IMR-90 (cell line): ENCODE data around the gene MAP3K19. TPM values are rescaled to one million over a fixed set of nuclear protein-coding genes. Genes with fewer than 3 reads are reported as not detected.

Experiments used
- ATAC-seq: fragments of 200-7000 bp; cut with Tn5 transposase; 2 replicates; pipeline ENCODE4 v1.9.1; 2020; ENCODE audit warnings: low read depth, mild to moderate bottlenecking, moderate library complexity
- BruUV-seq: library from RNA; stranded (reverse); fragments of 400-500 nt; replicated peaks from 2 replicates; lab custom pipeline; 2021; lab: Mats Ljungman, UMichigan
- CTCF ChIA-PET: fragments of 300-600 bp; formaldehyde crosslinking; extraction: SDS; loops from one replicate; lab custom pipeline; 2021; ENCODE audit warnings: antibody characterized with exemption; lab: Yijun Ruan, JAX
- POLR2A ChIA-PET: fragments of 300-600 bp; sonication (Branson Sonifier 250); formaldehyde crosslinking; loops from one replicate; lab custom pipeline; 2022; ENCODE audit warnings: antibody characterized with exemption; ENCODE audit not compliant: unreplicated experiment; lab: Charles Lee
- DNase-seq: peaks from one replicate; pipeline ENCODE4 v3.0.0; 2013
- H2AFZ ChIP-seq: replicated peaks from 2 replicates; pipeline ENCODE3; 2013; ENCODE audit warnings: low read length, mild to moderate bottlenecking; ENCODE audit not compliant: poor library complexity
- H2AK5ac ChIP-seq: 2 replicates; pipeline ENCODE4 v1.6.1; 2013; ENCODE audit warnings: low read depth, low read length, inconsistent platforms
- H2AK9ac ChIP-seq: replicated peaks from 2 replicates; pipeline ENCODE3; 2013; ENCODE audit warnings: mild to moderate bottlenecking, low read depth, low read length, moderate library complexity; ENCODE audit not compliant: poor library complexity
- H2BK120ac ChIP-seq: 2 replicates; pipeline ENCODE4 v1.6.1; 2013; ENCODE audit warnings: low read depth, low read length, inconsistent platforms
- H2BK15ac ChIP-seq: 3 replicates; pipeline ENCODE4 v1.6.1; 2013; ENCODE audit warnings: low read depth, low read length, inconsistent platforms
- H2BK20ac ChIP-seq: 2 replicates; pipeline ENCODE4 v1.6.1; 2013; ENCODE audit warnings: low read depth, mild to moderate bottlenecking, inconsistent platforms, low read length, moderate library complexity
- H2BK5ac ChIP-seq: 2 replicates; pipeline ENCODE4 v1.6.1; 2013; ENCODE audit warnings: mild to moderate bottlenecking, low read depth, low read length, inconsistent platforms; ENCODE audit not compliant: poor library complexity, severe bottlenecking
- H3K14ac ChIP-seq: replicated peaks from 2 replicates; pipeline ENCODE4 v1.6.1; 2013; ENCODE audit warnings: low read depth, low read length, inconsistent platforms
- H3K18ac ChIP-seq: 2 replicates; pipeline ENCODE4 v1.6.1; 2013; ENCODE audit warnings: low read depth, low read length, control low read depth
- H3K23ac ChIP-seq: 2 replicates; pipeline ENCODE4 v1.6.1; 2013; ENCODE audit warnings: low read depth, low read length, inconsistent platforms
- H3K27ac ChIP-seq: 2 replicates; pipeline ENCODE4 v1.5.1; 2013; ENCODE audit warnings: mild to moderate bottlenecking, control low read depth, low read length; ENCODE audit not compliant: insufficient read depth
- H3K27me3 ChIP-seq: 2 replicates; pipeline ENCODE4 v1.6.1; 2013; ENCODE audit warnings: low read length; ENCODE audit not compliant: control insufficient read depth, insufficient read depth
- H3K36me3 ChIP-seq: 2 replicates; pipeline ENCODE4 v1.6.1; 2013; ENCODE audit warnings: low read length, mixed read lengths; ENCODE audit not compliant: control insufficient read depth, insufficient read depth
- H3K4ac ChIP-seq: 2 replicates; pipeline ENCODE4 v1.6.1; 2013; ENCODE audit warnings: low read depth, low read length, inconsistent platforms
- H3K4me1 ChIP-seq: 2 replicates; pipeline ENCODE4 v1.6.1; 2013; ENCODE audit warnings: low read length, mixed read lengths; ENCODE audit not compliant: control insufficient read depth, insufficient read depth
- H3K4me2 ChIP-seq: 2 replicates; pipeline ENCODE4 v1.6.1; 2013; ENCODE audit warnings: low read depth, mild to moderate bottlenecking, control low read depth, low read length, moderate library complexity
- H3K4me3 ChIP-seq: 2 replicates; pipeline ENCODE4 v1.5.1; 2013; ENCODE audit warnings: low read depth, mild to moderate bottlenecking, control low read depth, low read length, moderate library complexity; ENCODE audit not compliant: insufficient read depth
- H3K56ac ChIP-seq: 2 replicates; pipeline ENCODE4 v1.6.1; 2013; ENCODE audit warnings: low read length, inconsistent platforms; ENCODE audit not compliant: insufficient read depth; ENCODE audit errors: extremely low read depth
- H3K79me1 ChIP-seq, 2 experiments: 2 replicates each; pipeline ENCODE4 v1.6.1; 2013; ENCODE audit warnings: low read length in 2 of 2, inconsistent platforms in 1 of 2, low read depth in 1 of 2
- H3K9ac ChIP-seq: 2 replicates; pipeline ENCODE4 v1.6.1; 2013; ENCODE audit warnings: low read depth, low read length, control low read depth
- H3K9me1 ChIP-seq: 2 replicates; pipeline ENCODE4 v1.6.1; 2013; ENCODE audit warnings: low read length, inconsistent platforms; ENCODE audit not compliant: insufficient read depth
- H3K9me3 ChIP-seq: 2 replicates; pipeline ENCODE4 v1.6.1; 2013; ENCODE audit warnings: low read length; ENCODE audit not compliant: control insufficient read depth, insufficient read depth
- H4K20me1 ChIP-seq: 2 replicates; pipeline ENCODE4 v1.6.1; 2013; ENCODE audit warnings: low read length, inconsistent platforms; ENCODE audit not compliant: insufficient read depth
- H4K5ac ChIP-seq: 2 replicates; pipeline ENCODE4 v1.6.1; 2013; ENCODE audit warnings: mild to moderate bottlenecking, low read depth, low read length, control low read depth
- H4K8ac ChIP-seq, 2 experiments: 2 replicates each; pipeline ENCODE4 v1.6.1; 2013; ENCODE audit warnings: low read depth in 2 of 2, low read length in 2 of 2, control low read depth in 1 of 2, inconsistent platforms in 1 of 2
- H4K91ac ChIP-seq: 2 replicates; pipeline ENCODE4 v1.6.1; 2013; ENCODE audit warnings: low read depth, low read length, inconsistent platforms; ENCODE audit not compliant: insufficient read depth
- CEBPB ChIP-seq: IDR thresholded peaks from 2 replicates; pipeline ENCODE4 v1.6.1; 2012; ENCODE audit warnings: low read depth, low read length, improper control_type of control experiment
- CHD1 ChIP-seq: IDR thresholded peaks from 2 replicates; pipeline ENCODE4 v1.6.1; 2012; ENCODE audit warnings: low read depth, low read length, improper control_type of control experiment
- ELK1 ChIP-seq: fragments of 150-350 bp; IDR thresholded peaks from 2 replicates; pipeline ENCODE4 v1.6.1; 2016; ENCODE audit warnings: low read depth, mild to moderate bottlenecking, low read length, moderate library complexity, borderline replicate concordance
- MXI1 ChIP-seq: IDR thresholded peaks from 2 replicates; pipeline ENCODE4 v1.6.1; 2012; ENCODE audit warnings: low read depth, mild to moderate bottlenecking, low read length, moderate library complexity, borderline replicate concordance
- NFE2L2 ChIP-seq: fragments of 150-350 bp; IDR thresholded peaks from 2 replicates; pipeline ENCODE4 v1.6.1; 2016; ENCODE audit warnings: low read depth, mild to moderate bottlenecking, low read length
- POLR2A ChIP-seq: IDR thresholded peaks from 2 replicates; pipeline ENCODE4 v1.6.1; 2012; ENCODE audit warnings: mild to moderate bottlenecking, low read depth, low read length
- USF2 ChIP-seq: fragments of 150-350 bp; IDR thresholded peaks from 2 replicates; pipeline ENCODE4 v1.6.1; 2017; ENCODE audit warnings: mild to moderate bottlenecking, antibody characterized with exemption, low read length, low read depth
- WGBS, 2 experiments: methylation state at CpG; one replicate each; pipeline versions ENCODE4 v1.1.5 to v1.1.7; 2013; ENCODE audit warnings: missing lambda C conversion rate in 2 of 2; ENCODE audit not compliant: insufficient read length in 1 of 2; ENCODE audit errors: extremely low coverage in 2 of 2; 5-methylcytosine and 5-hydroxymethylcytosine counted together
- dilution Hi-C: fragments of 300-500 bp; cut with HindIII; formaldehyde crosslinking; loops from one replicate; pipeline ENCODE4 v1.14.3; 2018; ENCODE audit warnings: low sequenced_read_pairs; ENCODE audit not compliant: unreplicated experiment
- in situ Hi-C: fragments of 300-500 bp; cut with MboI; formaldehyde crosslinking; loops from 3 replicates; pipeline ENCODE4 v1.14.3; 2019; ENCODE audit warnings: low sequenced_read_pairs, inconsistent platforms, mixed read lengths
- intact Hi-C: fragments of 100-400 bp; cut with micrococcal nuclease; formaldehyde crosslinking; loops from 2 replicates; pipeline ENCODE4 v1.10.0; 2022
- polyA plus RNA-seq, 3 experiments: library from polyadenylated mRNA; depleted of rRNA; stranded (reverse); fragments of >200 nt; gene quantifications; 2 replicates each; pipeline ENCODE4 v1.2.3, GENCODE V29; 2012; ENCODE audit warnings: low replicate concordance in 1 of 3
- total RNA-seq: library from RNA; depleted of rRNA; stranded (reverse); fragments of >200 nt; gene quantifications from 2 replicates; pipeline ENCODE4 v1.2.3, GENCODE V29; 2012

The MAP3K19 gene
- total and polyA plus RNA-seq, 2 of the 4 experiments (the other 2 are of a cell fraction): not detected

GRCh38 chr2:134934641-134935040 is 112.6 kb downstream of the MAP3K19 start:
- no peak overlapping the region for H3K14ac ChIP-seq
- no peak overlapping the region for H2AK9ac ChIP-seq
- H3K18ac ChIP-seq: no peak overlapping the region
- H3K9ac ChIP-seq: no peak overlapping the region
- intact Hi-C loops: no loop called here
- DNase-seq: no peak
- no peak for ATAC-seq
- no peak overlapping the region for H2BK15ac ChIP-seq
- no peak overlapping the region for H4K5ac ChIP-seq
- H2AK5ac ChIP-seq: no peak overlapping the region
- no peak overlapping the region for H3K27ac ChIP-seq
- no peak overlapping the region for H4K91ac ChIP-seq
- CTCF ChIA-PET: interaction anchor here (0.7 kb wide), 1 partner anchor 79 kb away, joined by 3 read pairs; no protein-coding TSS in a partner anchor
- H4K20me1 ChIP-seq: peaks cover 60% of the 10 kb centered on the region
- H3K56ac ChIP-seq: no peak overlapping the region
- no peak overlapping the region for H2AFZ ChIP-seq
- H3K4me1 ChIP-seq: peaks cover 2% of the 10 kb centered on the region; the same call in 1 of the 2 replicates
- H2BK5ac ChIP-seq: no peak overlapping the region
- dilution Hi-C loops: no loop called here
- H2BK20ac ChIP-seq: no peak overlapping the region
- H3K4me3 ChIP-seq: no peak overlapping the region
- no peaks in the 10 kb centered on the region for H3K9me3 ChIP-seq
- BruUV-seq: no TSS peak
- no peak overlapping the region for H3K4ac ChIP-seq
- no peak overlapping the region for H2BK120ac ChIP-seq
- TF ChIP-seq CHD1 (no peak), POLR2A (no peak), ELK1 (no peak), USF2 (no peak), CEBPB (peak; percentile 53; the same call in 1 of the 2 replicates), NFE2L2 (no peak), MXI1 (no peak)
- in situ Hi-C loops: no loop called here
- H3K23ac ChIP-seq: no peak overlapping the region
- POLR2A ChIA-PET: interaction anchor here (0.6 kb wide), 1 partner anchor 11 kb away, joined by 3 read pairs; no protein-coding TSS in a partner anchor
- WGBS, 2 experiments: no CpG with 5 or more reads among the region's 1 CpG
- peaks cover 7 to 26% of the 10 kb centered on the region in 2 experiments for H3K79me1 ChIP-seq
- no peak overlapping the region for H4K8ac ChIP-seq
- no peaks in the 10 kb centered on the region for H3K27me3 ChIP-seq
- H3K9me1 ChIP-seq: no peaks in the 10 kb centered on the region; the same call in 1 of the 2 replicates
- peaks cover 3% of the 10 kb centered on the region; the same call in 1 of the 2 replicates for H3K36me3 ChIP-seq
- no peak overlapping the region for H3K4me2 ChIP-seq
